H9 (cell line): ENCODE measurements around the gene OCSTAMP. TPM values are rescaled to one million over a fixed set of nuclear protein-coding genes. Genes with fewer than 3 reads are reported as not detected.

ENCODE experiments used
- DNase-seq: peaks from one replicate; pipeline ENCODE4 v3.0.0-alpha.2; 2017
- H2AFZ ChIP-seq: one replicate; pipeline ENCODE4 v1.6.1; 2013; ENCODE audit warnings: mild to moderate bottlenecking, low read length, control low read depth, moderate library complexity
- H2AK5ac ChIP-seq: 2 replicates; pipeline ENCODE4 v1.6.1; 2013; ENCODE audit warnings: low read length, control low read depth, mixed read lengths; ENCODE audit not compliant: insufficient read length
- H2BK120ac ChIP-seq: one replicate; pipeline ENCODE4 v1.6.1; 2013; ENCODE audit warnings: low read depth, mild to moderate bottlenecking, low read length, control low read depth, inconsistent platforms; ENCODE audit not compliant: poor library complexity, severe bottlenecking
- H2BK12ac ChIP-seq: 2 replicates; pipeline ENCODE4 v1.6.1; 2013; ENCODE audit warnings: low read length, control low read depth, mixed read lengths, low read depth; ENCODE audit not compliant: insufficient read length
- H2BK15ac ChIP-seq: 2 replicates; pipeline ENCODE4 v1.6.1; 2013; ENCODE audit warnings: low read depth, low read length, control low read depth
- H2BK20ac ChIP-seq: one replicate; pipeline ENCODE4 v1.6.1; 2013; ENCODE audit warnings: low read depth, mild to moderate bottlenecking, low read length, control low read depth, inconsistent platforms; ENCODE audit not compliant: poor library complexity, severe bottlenecking
- H2BK5ac ChIP-seq: 2 replicates; pipeline ENCODE4 v1.6.1; 2013; ENCODE audit warnings: low read length, control low read depth, mixed read lengths; ENCODE audit not compliant: insufficient read length
- H3K14ac ChIP-seq: 2 replicates; pipeline ENCODE4 v1.6.1; 2013; ENCODE audit warnings: low read length, control low read depth; ENCODE audit not compliant: insufficient read depth
- H3K18ac ChIP-seq: 2 replicates; pipeline ENCODE4 v1.6.1; 2013; ENCODE audit warnings: low read depth, mild to moderate bottlenecking, mixed read lengths, low read length, control low read depth; ENCODE audit not compliant: insufficient read length
- H3K23ac ChIP-seq: 2 replicates; pipeline ENCODE4 v1.6.1; 2013; ENCODE audit warnings: low read length, control low read depth, mixed read lengths, low read depth; ENCODE audit not compliant: insufficient read length
- H3K23me2 ChIP-seq: 2 replicates; pipeline ENCODE4 v1.6.1; 2013; ENCODE audit warnings: low read depth, mild to moderate bottlenecking, mixed read lengths, low read length, control low read depth; ENCODE audit not compliant: insufficient read length, poor library complexity, severe bottlenecking
- H3K27ac ChIP-seq: 2 replicates; pipeline ENCODE4 v1.5.1; 2013; ENCODE audit warnings: low read length, control low read depth, mixed read lengths, low read depth; ENCODE audit not compliant: insufficient read length
- H3K27me3 ChIP-seq: 2 replicates; pipeline ENCODE4 v1.6.1; 2013; ENCODE audit warnings: low read length, control low read depth, inconsistent platforms; ENCODE audit not compliant: insufficient read depth
- H3K4ac ChIP-seq: 2 replicates; pipeline ENCODE4 v1.6.1; 2013; ENCODE audit warnings: low read depth, mild to moderate bottlenecking, control low read depth, inconsistent platforms, low read length, moderate library complexity
- H3K4me1 ChIP-seq: 2 replicates; pipeline ENCODE4 v1.6.1; 2013; ENCODE audit warnings: low read length, control low read depth, inconsistent platforms; ENCODE audit not compliant: insufficient read depth
- H3K4me2 ChIP-seq: 2 replicates; pipeline ENCODE4 v1.6.1; 2013; ENCODE audit warnings: low read length, control low read depth, mixed read lengths; ENCODE audit not compliant: insufficient read length, insufficient read depth
- H3K56ac ChIP-seq: 2 replicates; pipeline ENCODE4 v1.6.1; 2013; ENCODE audit warnings: low read depth, mild to moderate bottlenecking, mixed read lengths, low read length, control low read depth; ENCODE audit not compliant: insufficient read length
- H3K79me1 ChIP-seq: 2 replicates; pipeline ENCODE4 v1.6.1; 2013; ENCODE audit warnings: low read depth, mild to moderate bottlenecking, moderate library complexity, low read length, control low read depth, inconsistent platforms; ENCODE audit not compliant: insufficient read depth, poor library complexity, severe bottlenecking
- H3K79me2 ChIP-seq: 2 replicates; pipeline ENCODE4 v1.6.1; 2013; ENCODE audit warnings: low read length, control low read depth, inconsistent platforms; ENCODE audit not compliant: insufficient read depth
- H3K9ac ChIP-seq: 2 replicates; pipeline ENCODE4 v1.6.1; 2013; ENCODE audit warnings: low read length, control low read depth, mixed read lengths; ENCODE audit not compliant: insufficient read length; ENCODE audit errors: extremely low read depth
- H3K9me3 ChIP-seq: one replicate; pipeline ENCODE4 v1.6.1; 2013; ENCODE audit warnings: low read depth, low read length, inconsistent platforms; ENCODE audit not compliant: control insufficient read depth
- H3T11ph ChIP-seq: one replicate; pipeline ENCODE4 v1.6.1; 2013; ENCODE audit warnings: mild to moderate bottlenecking, low read length, control low read depth, inconsistent platforms
- H4K20me1 ChIP-seq: one replicate; pipeline ENCODE4 v1.6.1; 2013; ENCODE audit not compliant: control insufficient read depth, insufficient read length, insufficient read depth
- H4K5ac ChIP-seq: 2 replicates; pipeline ENCODE4 v1.6.1; 2013; ENCODE audit warnings: low read depth, mild to moderate bottlenecking, mixed read lengths, low read length, control low read depth; ENCODE audit not compliant: insufficient read length
- H4K8ac ChIP-seq: replicated peaks from 2 replicates; pipeline ENCODE4 v1.6.1; 2013; ENCODE audit warnings: low read length, control low read depth, mixed read lengths, low read depth; ENCODE audit not compliant: insufficient read length
- H4K91ac ChIP-seq: 2 replicates; pipeline ENCODE4 v1.6.1; 2013; ENCODE audit warnings: low read depth, mild to moderate bottlenecking, moderate library complexity, mixed read lengths, low read length, control low read depth; ENCODE audit not compliant: insufficient read length
- H3K27ac Mint-ChIP-seq, 3 experiments: 2 replicates in 2 of 3; 3 replicates in 1 of 3; pipeline ENCODE4 v1.8.0; 2020 to 2021; ENCODE audit warnings: mixed read lengths in 3 of 3, mild to moderate bottlenecking in 1 of 3, moderate library complexity in 1 of 3
- H3K27me3 Mint-ChIP-seq: 2 replicates; pipeline ENCODE4 v1.8.0; 2021; ENCODE audit warnings: low read depth, mild to moderate bottlenecking, moderate library complexity, mixed read lengths
- H3K36me3 Mint-ChIP-seq, 3 experiments: 2 replicates in 2 of 3; 3 replicates in 1 of 3; pipeline ENCODE4 v1.8.0; 2020 to 2021; ENCODE audit warnings: low read depth in 3 of 3, mixed read lengths in 3 of 3; ENCODE audit not compliant: insufficient read depth in 1 of 3
- H3K4me1 Mint-ChIP-seq, 2 experiments: 2 replicates each; pipeline ENCODE4 v1.8.0; 2020; ENCODE audit warnings: mixed read lengths in 2 of 2
- H3K4me3 Mint-ChIP-seq, 2 experiments: 2 replicates in 1 of 2; 3 replicates in 1 of 2; pipeline ENCODE4 v1.8.0; 2020 to 2021; ENCODE audit warnings: mild to moderate bottlenecking in 2 of 2, mixed read lengths in 2 of 2, moderate library complexity in 1 of 2
- H3K9me3 Mint-ChIP-seq, 2 experiments: 2 replicates in 1 of 2; 3 replicates in 1 of 2; pipeline ENCODE4 v1.8.0; 2020; ENCODE audit warnings: mild to moderate bottlenecking in 2 of 2, mixed read lengths in 2 of 2, moderate library complexity in 1 of 2
- CTCF ChIP-seq: fragments of 200-600 bp; sonication (generic); conservative IDR thresholded peaks from 3 replicates; pipeline ENCODE4 v1.8.0; 2021; ENCODE audit warnings: antibody characterized with exemption, mild to moderate bottlenecking
- WGBS: extraction: QIAGEN DNeasy Blood & Tissue Kit; methylation state at CpG from one replicate; pipeline ENCODE4 v1.1.7; 2013; ENCODE audit warnings: missing lambda C conversion rate, low lambda C conversion rate, mixed read lengths; ENCODE audit not compliant: insufficient read length; ENCODE audit errors: extremely low coverage; 5-methylcytosine and 5-hydroxymethylcytosine counted together
- total RNA-seq: library from RNA; stranded (reverse); gene quantifications from 2 replicates; pipeline ENCODE4 v1.2.1, GENCODE V29; 2021

The OCSTAMP gene
- total RNA-seq, 1 experiment from 2014 or later, result not detected

- H3K14ac ChIP-seq, result no peak overlapping the region
- H2BK5ac ChIP-seq, result no peak overlapping the region
- no peak overlapping the region for H3K9ac ChIP-seq
- no peaks in the 10 kb centered on the region for H3K27me3 Mint-ChIP-seq
- H3K4me2 ChIP-seq, result no peak overlapping the region
- no peaks in the 10 kb centered on the region for H3K79me1 ChIP-seq
- H2BK12ac ChIP-seq, result no peak overlapping the region
- no peaks in the 10 kb centered on the region for H3K27me3 ChIP-seq
- H3K56ac ChIP-seq, result no peak overlapping the region
- no peaks in the 10 kb centered on the region for H3K9me3 Mint-ChIP-seq
- H3K23ac ChIP-seq, result no peak overlapping the region
- no peaks in the 10 kb centered on the region for H3K23me2 ChIP-seq
- no peak overlapping the region for H4K8ac ChIP-seq
- no peak overlapping the region for H3K27ac ChIP-seq
- no peak overlapping the region for H3K27ac Mint-ChIP-seq
- H3T11ph ChIP-seq, result no peak overlapping the region
- no peaks in the 10 kb centered on the region for H3K36me3 Mint-ChIP-seq
- H2BK20ac ChIP-seq, result no peak overlapping the region
- no peak overlapping the region for H3K4ac ChIP-seq
- H3K18ac ChIP-seq, result no peak overlapping the region
- H2AFZ ChIP-seq, result no peak overlapping the region
- H3K4me3 Mint-ChIP-seq, result no peak overlapping the region
- no peak overlapping the region for H2AK5ac ChIP-seq
- DNase-seq, result no peak
- H2BK15ac ChIP-seq, result no peak overlapping the region
- no peaks in the 10 kb centered on the region for H3K4me1 ChIP-seq
- H2BK120ac ChIP-seq, result no peak overlapping the region
- TF ChIP-seq CTCF, result peak; percentile 11; the same call in 1 of the 3 replicates
- no peak overlapping the region for H4K5ac ChIP-seq
- peaks cover under 1% of the 10 kb centered on the region in 2 experiments; a peak in 3 of 4 replicates for H3K4me1 Mint-ChIP-seq
- no CpG with 5 or more reads among the region's 3 CpGs for WGBS
- H3K9me3 ChIP-seq, result no peaks in the 10 kb centered on the region
- no peaks in the 10 kb centered on the region for H4K20me1 ChIP-seq
- H3K79me2 ChIP-seq, result no peaks in the 10 kb centered on the region
- no peak overlapping the region for H4K91ac ChIP-seq
Measured at GRCh38 chr20:46544576-46544975, 5.9 kb downstream of the OCSTAMP start.
